ENCODE data around the gene NT5C3A. TPM values are rescaled to one million over a fixed set of nuclear protein-coding genes. Genes with fewer than 3 reads are reported as not detected.
"Not testable (repeated sequence)": the region's sequence is repeated elsewhere in the genome, so short reads cannot be mapped to it uniquely, and the experiment has no call there.

The NT5C3A gene
- total RNA-seq, 1 experiment from 2014 or later = 35.0 TPM

GRCh38 chr7:32991975-32992700, 70.4 kb downstream of the NT5C3A start:
- H3K27ac ChIP-seq (ENCODE audit: low read length); ATAC-seq; H3K27me3 ChIP-seq (ENCODE audit: low read length); H3F3A ChIP-seq (ENCODE audit: low read length, unreplicated experiment); DNase-seq; H3K4me1 ChIP-seq (ENCODE audit: insufficient read depth, low read length); H3K9me3 ChIP-seq (ENCODE audit: low read length); CTCF ChIA-PET; H3K9ac ChIP-seq (ENCODE audit: low read length); H2AFZ ChIP-seq (ENCODE audit: low read length); H3K4me2 ChIP-seq (ENCODE audit: low read length); H3K79me2 ChIP-seq (ENCODE audit: low read length); intact Hi-C loops (cut with micrococcal nuclease); BruUV-seq (replicated peaks); H3K4me3 ChIP-seq (ENCODE audit: low read length); H3K36me3 ChIP-seq (ENCODE audit: low read depth, low read length); POLR2A ChIA-PET (ENCODE audit: unreplicated experiment); H4K20me1 ChIP-seq (ENCODE audit: low read length); H3K9me2 ChIP-seq (replicated peaks; ENCODE audit: low read length): not testable (repeated sequence)

DNA sequence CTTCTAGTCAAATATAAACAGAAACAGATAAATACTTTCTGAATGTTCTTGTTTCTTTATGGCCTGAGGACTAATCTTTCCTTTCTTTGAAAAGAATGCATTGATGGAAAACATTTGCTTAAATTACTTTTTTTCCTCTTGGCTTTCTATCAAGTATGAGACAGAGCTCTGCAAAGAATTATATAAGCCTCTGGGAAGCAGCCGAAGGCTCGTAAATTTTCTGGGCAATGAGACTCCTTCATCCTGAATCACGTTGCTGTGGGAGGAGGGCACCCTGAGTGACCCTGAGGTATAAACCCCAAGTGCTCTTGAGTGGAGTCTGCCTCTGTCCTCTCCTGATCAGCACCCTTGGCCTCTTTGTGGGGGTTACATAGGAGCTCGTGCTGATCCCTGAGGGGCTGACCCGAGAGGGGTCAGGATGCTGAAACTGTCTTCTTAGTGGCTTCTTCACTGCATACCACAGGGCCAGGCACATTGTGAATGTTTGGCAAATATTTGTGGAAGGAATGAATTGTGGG, 71.4 kb downstream of the NT5C3A start:
- CTCF ChIA-PET; H3K9ac ChIP-seq (ENCODE audit: low read length); H4K20me1 ChIP-seq (ENCODE audit: low read length); H3K36me3 ChIP-seq (ENCODE audit: low read depth, low read length); H3K27me3 ChIP-seq (ENCODE audit: low read length); H3K9me3 ChIP-seq (ENCODE audit: low read length); H3K4me1 ChIP-seq (ENCODE audit: insufficient read depth, low read length); H3K9me2 ChIP-seq (replicated peaks; ENCODE audit: low read length); H2AFZ ChIP-seq (ENCODE audit: low read length); H3K4me3 ChIP-seq (ENCODE audit: low read length); intact Hi-C loops (cut with micrococcal nuclease); POLR2A ChIA-PET (ENCODE audit: unreplicated experiment); BruUV-seq (replicated peaks); H3K79me2 ChIP-seq (ENCODE audit: low read length); H3F3A ChIP-seq (ENCODE audit: low read length, unreplicated experiment): not testable (repeated sequence)
- Histone ChIP-seq H3K27ac (ENCODE audit: low read length) (peak overlapping the region; percentile 41; the same call in 1 of the 2 replicates), H3K4me2 (ENCODE audit: low read length) (peak overlapping the region; percentile 19; the same call in 1 of the 2 replicates)
- ATAC-seq (peak; percentile 95), DNase-seq (peak; percentile 45)

DNA sequence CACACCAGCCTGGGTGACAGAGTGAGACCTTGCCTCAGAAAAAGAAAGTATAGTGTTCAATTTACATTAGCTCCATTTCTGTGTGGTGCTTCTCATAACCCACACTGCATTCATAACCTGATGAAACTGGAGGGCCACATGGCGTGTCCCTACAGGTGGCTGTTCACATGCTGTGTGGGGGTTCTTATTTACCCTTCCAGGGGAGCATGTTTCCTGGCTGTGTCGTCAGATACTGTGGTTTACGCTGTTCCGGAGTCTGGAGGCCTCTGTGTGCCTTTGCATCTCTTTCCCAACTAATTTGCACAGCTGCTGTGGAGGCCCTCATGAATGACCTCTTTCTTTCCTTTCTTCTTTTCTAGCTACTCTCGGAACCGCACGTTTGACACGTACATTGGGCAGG, 74.4 kb downstream of the NT5C3A start:
- H3K36me3 ChIP-seq (ENCODE audit: low read depth, low read length); H3K4me1 ChIP-seq (ENCODE audit: insufficient read depth, low read length); POLR2A ChIA-PET (ENCODE audit: unreplicated experiment); H3F3A ChIP-seq (ENCODE audit: low read length, unreplicated experiment); DNase-seq; intact Hi-C loops (cut with micrococcal nuclease); BruUV-seq (replicated peaks); CTCF ChIA-PET; H3K9me3 ChIP-seq (ENCODE audit: low read length); H4K20me1 ChIP-seq (ENCODE audit: low read length); H3K27me3 ChIP-seq (ENCODE audit: low read length); H3K9ac ChIP-seq (ENCODE audit: low read length); ATAC-seq; H3K27ac ChIP-seq (ENCODE audit: low read length); H3K9me2 ChIP-seq (replicated peaks; ENCODE audit: low read length); H3K4me3 ChIP-seq (ENCODE audit: low read length); H3K79me2 ChIP-seq (ENCODE audit: low read length); H3K4me2 ChIP-seq (ENCODE audit: low read length); H2AFZ ChIP-seq (ENCODE audit: low read length): not testable (repeated sequence)

- H3F3A ChIP-seq (ENCODE audit: low read length, unreplicated experiment); DNase-seq; H3K9ac ChIP-seq (ENCODE audit: low read length); H3K9me2 ChIP-seq (replicated peaks; ENCODE audit: low read length); ATAC-seq; H2AFZ ChIP-seq (ENCODE audit: low read length); POLR2A ChIA-PET (ENCODE audit: unreplicated experiment); intact Hi-C loops (cut with micrococcal nuclease); CTCF ChIA-PET; H3K79me2 ChIP-seq (ENCODE audit: low read length); H3K4me1 ChIP-seq (ENCODE audit: insufficient read depth, low read length); H3K4me3 ChIP-seq (ENCODE audit: low read length); H3K4me2 ChIP-seq (ENCODE audit: low read length); H3K27ac ChIP-seq (ENCODE audit: low read length); H3K9me3 ChIP-seq (ENCODE audit: low read length); H4K20me1 ChIP-seq (ENCODE audit: low read length); H3K36me3 ChIP-seq (ENCODE audit: low read depth, low read length); H3K27me3 ChIP-seq (ENCODE audit: low read length): not testable (repeated sequence)
- TSS peak; percentile 86 for BruUV-seq (replicated peaks)
Observed at GRCh38 chr7:32979902-32980301, 82.7 kb downstream of the NT5C3A start.

DNA sequence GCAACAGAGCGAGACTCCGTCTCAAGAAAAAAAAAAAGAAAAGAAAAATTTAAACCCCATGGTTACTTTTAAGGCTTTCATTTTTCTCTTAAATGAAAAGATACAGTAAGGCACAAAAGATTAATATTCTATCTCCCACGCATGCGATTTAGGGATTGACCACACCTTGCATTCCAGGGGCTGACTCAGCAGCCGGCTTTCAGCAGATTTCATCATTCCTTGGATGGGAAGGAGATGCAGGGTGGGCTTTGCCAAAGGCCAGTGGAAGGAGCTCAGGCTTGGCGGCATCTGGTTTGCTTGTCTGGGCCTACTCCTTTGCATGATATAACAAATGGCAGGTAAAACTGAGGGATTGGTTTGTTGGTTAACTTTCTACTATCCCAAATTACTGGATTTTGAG, 83.3 kb downstream of the NT5C3A start:
- POLR2A ChIA-PET (ENCODE audit: unreplicated experiment); intact Hi-C loops (cut with micrococcal nuclease); H4K20me1 ChIP-seq (ENCODE audit: low read length); H3K4me3 ChIP-seq (ENCODE audit: low read length); CTCF ChIA-PET; H3F3A ChIP-seq (ENCODE audit: low read length, unreplicated experiment); H3K79me2 ChIP-seq (ENCODE audit: low read length); H3K36me3 ChIP-seq (ENCODE audit: low read depth, low read length); H3K27ac ChIP-seq (ENCODE audit: low read length); H3K27me3 ChIP-seq (ENCODE audit: low read length); BruUV-seq (replicated peaks); H3K9me2 ChIP-seq (replicated peaks; ENCODE audit: low read length); H3K9ac ChIP-seq (ENCODE audit: low read length); H3K9me3 ChIP-seq (ENCODE audit: low read length); H2AFZ ChIP-seq (ENCODE audit: low read length); H3K4me1 ChIP-seq (ENCODE audit: insufficient read depth, low read length); H3K4me2 ChIP-seq (ENCODE audit: low read length): not testable (repeated sequence)
- peak; percentile 71 for DNase-seq
- peak; percentile 60 for ATAC-seq

DNA sequence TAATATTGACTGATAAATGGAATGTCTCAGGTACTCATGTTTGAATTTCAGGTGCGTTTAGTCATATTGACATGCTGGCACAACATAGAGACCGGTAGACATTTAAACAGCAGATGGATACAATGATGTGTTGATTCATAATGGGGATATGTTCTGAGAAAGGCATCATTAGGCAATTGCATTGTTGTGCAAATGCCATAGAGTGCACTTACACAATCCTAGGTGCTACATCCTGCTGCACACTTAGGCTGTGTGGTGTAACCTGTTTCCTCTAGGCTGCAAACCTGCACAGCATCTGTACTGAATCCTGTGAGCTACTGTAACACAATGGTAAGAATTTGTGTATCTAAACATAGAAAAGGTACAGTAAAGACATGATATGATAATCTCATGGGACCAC, 85.4 kb downstream of the NT5C3A start:
- ATAC-seq; CTCF ChIA-PET; BruUV-seq (replicated peaks): not testable (repeated sequence)

GRCh38 chr7:32971967-32972366, 90.6 kb downstream of the NT5C3A start:
- CTCF ChIA-PET; H3K9me2 ChIP-seq (replicated peaks; ENCODE audit: low read length); H3K4me2 ChIP-seq (ENCODE audit: low read length); BruUV-seq (replicated peaks); POLR2A ChIA-PET (ENCODE audit: unreplicated experiment); H3K27me3 ChIP-seq (ENCODE audit: low read length); H3K9me3 ChIP-seq (ENCODE audit: low read length); H3K4me3 ChIP-seq (ENCODE audit: low read length); intact Hi-C loops (cut with micrococcal nuclease); H3F3A ChIP-seq (ENCODE audit: low read length, unreplicated experiment); H3K4me1 ChIP-seq (ENCODE audit: insufficient read depth, low read length); DNase-seq; H2AFZ ChIP-seq (ENCODE audit: low read length); H3K79me2 ChIP-seq (ENCODE audit: low read length); H3K9ac ChIP-seq (ENCODE audit: low read length); H3K36me3 ChIP-seq (ENCODE audit: low read depth, low read length); H3K27ac ChIP-seq (ENCODE audit: low read length); H4K20me1 ChIP-seq (ENCODE audit: low read length): not testable (repeated sequence)
- ATAC-seq = peak; percentile 84

More for the DNA sequence above, 85.4 kb downstream of the NT5C3A start:
- H3K27ac ChIP-seq (ENCODE audit: low read length); H3F3A ChIP-seq (ENCODE audit: low read length, unreplicated experiment); H4K20me1 ChIP-seq (ENCODE audit: low read length); H3K27me3 ChIP-seq (ENCODE audit: low read length); POLR2A ChIA-PET (ENCODE audit: unreplicated experiment); H3K9me2 ChIP-seq (replicated peaks; ENCODE audit: low read length); H3K4me3 ChIP-seq (ENCODE audit: low read length); H3K4me2 ChIP-seq (ENCODE audit: low read length); H3K4me1 ChIP-seq (ENCODE audit: insufficient read depth, low read length); DNase-seq; H3K79me2 ChIP-seq (ENCODE audit: low read length); H3K9me3 ChIP-seq (ENCODE audit: low read length); H2AFZ ChIP-seq (ENCODE audit: low read length); intact Hi-C loops (cut with micrococcal nuclease); H3K36me3 ChIP-seq (ENCODE audit: low read depth, low read length); H3K9ac ChIP-seq (ENCODE audit: low read length): not testable (repeated sequence)
